Ectodermal cell (in vitro differentiated cells): Measurements from ENCODE around the gene CDKN1A. TPM values are rescaled to one million over a fixed set of nuclear protein-coding genes. Genes with fewer than 3 reads are reported as not detected.

Experiments
- H3K27ac ChIP-seq: 2 replicates; pipeline ENCODE4 v1.7.0; 2013; ENCODE audit warnings: mild to moderate bottlenecking, low read depth, low read length; ENCODE audit not compliant: insufficient read depth, poor library complexity, severe bottlenecking
- H3K27me3 ChIP-seq: 2 replicates; pipeline ENCODE4 v1.7.0; 2013; ENCODE audit warnings: mild to moderate bottlenecking, low read length; ENCODE audit not compliant: insufficient read depth, control insufficient read depth, poor library complexity, severe bottlenecking
- H3K36me3 ChIP-seq: one replicate; pipeline ENCODE4 v1.7.0; 2013; ENCODE audit warnings: low read length; ENCODE audit not compliant: control insufficient read depth, insufficient read depth
- H3K4me1 ChIP-seq: one replicate; pipeline ENCODE4 v1.7.0; 2013; ENCODE audit warnings: low read length; ENCODE audit not compliant: control insufficient read depth, insufficient read depth
- H3K4me3 ChIP-seq: 2 replicates; pipeline ENCODE4 v1.7.0; 2013; ENCODE audit warnings: low read depth, low read length, control low read depth; ENCODE audit not compliant: insufficient read depth
- H3K9me3 ChIP-seq: 2 replicates; pipeline ENCODE4 v1.7.0; 2013; ENCODE audit warnings: mild to moderate bottlenecking, low read length, moderate library complexity; ENCODE audit not compliant: control insufficient read depth
- WGBS, 2 experiments: methylation state at CpG; one replicate each; pipeline ENCODE4 v1.1.7; 2013; ENCODE audit warnings: missing lambda C conversion rate in 2 of 2; 5-methylcytosine and 5-hydroxymethylcytosine counted together
- polyA plus RNA-seq, 4 experiments: library from polyadenylated mRNA; stranded (reverse); fragments of 50-300 nt; gene quantifications; one replicate each; pipeline ENCODE4 v1.2.3, GENCODE V29; 2013

CDKN1A gene
- 16.1 TPM for polyA plus RNA-seq (2013, experiment 1 of 4)
- 13.4 TPM for polyA plus RNA-seq (2013, experiment 2 of 4)
- 10.7 TPM for polyA plus RNA-seq (2013, experiment 3 of 4)
- polyA plus RNA-seq (2013, experiment 4 of 4): 11.5 TPM

DNA sequence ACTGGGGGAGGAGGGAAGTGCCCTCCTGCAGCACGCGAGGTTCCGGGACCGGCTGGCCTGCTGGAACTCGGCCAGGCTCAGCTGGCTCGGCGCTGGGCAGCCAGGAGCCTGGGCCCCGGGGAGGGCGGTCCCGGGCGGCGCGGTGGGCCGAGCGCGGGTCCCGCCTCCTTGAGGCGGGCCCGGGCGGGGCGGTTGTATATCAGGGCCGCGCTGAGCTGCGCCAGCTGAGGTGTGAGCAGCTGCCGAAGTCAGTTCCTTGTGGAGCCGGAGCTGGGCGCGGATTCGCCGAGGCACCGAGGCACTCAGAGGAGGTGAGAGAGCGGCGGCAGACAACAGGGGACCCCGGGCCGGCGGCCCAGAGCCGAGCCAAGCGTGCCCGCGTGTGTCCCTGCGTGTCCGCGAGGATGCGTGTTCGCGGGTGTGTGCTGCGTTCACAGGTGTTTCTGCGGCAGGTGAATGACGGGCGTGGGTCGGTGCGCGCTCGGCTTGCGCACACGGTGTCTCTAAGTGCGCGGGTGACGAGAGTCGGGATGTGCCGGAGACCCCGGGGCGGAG lies at the start of gene CDKN1A:
Gene CDKN1A (plus strand): TSS at position 227 of the 555 bp plus-strand sequence. CDS start 5,388 bp downstream, outside the sequence.
- WGBS, 2 experiments: 1% methylated on average over 63 of the region's 63 CpGs
- H3K27me3 ChIP-seq: peaks cover 41% of the 10 kb centered on the region
- no peak within 1 kb of the TSS for H3K27ac ChIP-seq
- no peaks in the 10 kb centered on the region for H3K9me3 ChIP-seq
- H3K36me3 ChIP-seq: no peaks in the 10 kb centered on the region
- peaks cover 22% of the 10 kb centered on the region for H3K4me1 ChIP-seq
- peak within 1 kb of the TSS; percentile 39 for H3K4me3 ChIP-seq

- Histone ChIP-seq H3K4me1 (no peaks in the 10 kb centered on the region), H3K4me3 (no peak overlapping the region), H3K27ac (no peak overlapping the region), H3K9me3 (no peaks in the 10 kb centered on the region), H3K36me3 (no peaks in the 10 kb centered on the region), H3K27me3 (no peaks in the 10 kb centered on the region)
- 89 to 93% methylated on average over 11 of the region's 11 CpGs for WGBS, 2 experiments
Measured at GRCh38 chr6:36629784-36630183, 48.7 kb upstream of the CDKN1A start.

GRCh38 chr6:36631326-36632011 lies 47.0 kb upstream of the CDKN1A start:
- no peaks in the 10 kb centered on the region for H3K36me3 ChIP-seq
- H3K27ac ChIP-seq: no peak overlapping the region
- no peaks in the 10 kb centered on the region for H3K9me3 ChIP-seq
- 78 to 85% methylated on average over 14 of the region's 14 CpGs for WGBS, 2 experiments
- H3K27me3 ChIP-seq: no peaks in the 10 kb centered on the region
- H3K4me1 ChIP-seq: peaks cover under 1% of the 10 kb centered on the region
- no peak overlapping the region for H3K4me3 ChIP-seq

DNA sequence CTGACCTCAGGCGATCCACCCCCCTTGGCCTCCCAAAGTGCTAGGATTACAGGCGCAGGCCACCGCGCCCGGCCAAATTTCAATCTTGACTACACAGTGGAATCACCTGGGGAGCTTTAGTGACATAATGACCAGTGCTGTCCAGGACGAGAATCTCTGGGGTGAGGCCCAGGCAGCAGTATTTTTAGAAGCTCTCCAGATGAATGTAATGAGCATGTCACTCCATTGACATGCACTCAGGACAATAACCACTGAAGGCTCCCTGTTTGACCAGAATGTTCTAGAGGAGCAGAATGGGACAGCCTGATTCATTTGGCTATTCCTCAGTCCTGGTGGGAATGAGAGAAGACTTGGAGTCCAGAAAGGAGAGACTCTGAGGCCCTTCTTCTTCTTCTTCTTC lies 45.1 kb upstream of the CDKN1A start:
- H3K27me3 ChIP-seq: no peaks in the 10 kb centered on the region
- H3K9me3 ChIP-seq: no peaks in the 10 kb centered on the region
- H3K36me3 ChIP-seq: no peaks in the 10 kb centered on the region
- peaks cover 12% of the 10 kb centered on the region for H3K4me1 ChIP-seq
- H3K27ac ChIP-seq: no peak overlapping the region
- WGBS, 2 experiments: 92 to 97% methylated on average over 6 of the region's 6 CpGs
- H3K4me3 ChIP-seq: no peak overlapping the region

- Histone ChIP-seq H3K27ac (no peak overlapping the region), H3K36me3 (no peaks in the 10 kb centered on the region), H3K9me3 (no peaks in the 10 kb centered on the region), H3K4me3 (no peak overlapping the region), H3K4me1 (peaks cover 12% of the 10 kb centered on the region), H3K27me3 (no peaks in the 10 kb centered on the region)
- 84 to 85% methylated on average over 9 of the region's 9 CpGs for WGBS, 2 experiments
Measured at GRCh38 chr6:36633915-36634314, 44.6 kb upstream of the CDKN1A start.

DNA sequence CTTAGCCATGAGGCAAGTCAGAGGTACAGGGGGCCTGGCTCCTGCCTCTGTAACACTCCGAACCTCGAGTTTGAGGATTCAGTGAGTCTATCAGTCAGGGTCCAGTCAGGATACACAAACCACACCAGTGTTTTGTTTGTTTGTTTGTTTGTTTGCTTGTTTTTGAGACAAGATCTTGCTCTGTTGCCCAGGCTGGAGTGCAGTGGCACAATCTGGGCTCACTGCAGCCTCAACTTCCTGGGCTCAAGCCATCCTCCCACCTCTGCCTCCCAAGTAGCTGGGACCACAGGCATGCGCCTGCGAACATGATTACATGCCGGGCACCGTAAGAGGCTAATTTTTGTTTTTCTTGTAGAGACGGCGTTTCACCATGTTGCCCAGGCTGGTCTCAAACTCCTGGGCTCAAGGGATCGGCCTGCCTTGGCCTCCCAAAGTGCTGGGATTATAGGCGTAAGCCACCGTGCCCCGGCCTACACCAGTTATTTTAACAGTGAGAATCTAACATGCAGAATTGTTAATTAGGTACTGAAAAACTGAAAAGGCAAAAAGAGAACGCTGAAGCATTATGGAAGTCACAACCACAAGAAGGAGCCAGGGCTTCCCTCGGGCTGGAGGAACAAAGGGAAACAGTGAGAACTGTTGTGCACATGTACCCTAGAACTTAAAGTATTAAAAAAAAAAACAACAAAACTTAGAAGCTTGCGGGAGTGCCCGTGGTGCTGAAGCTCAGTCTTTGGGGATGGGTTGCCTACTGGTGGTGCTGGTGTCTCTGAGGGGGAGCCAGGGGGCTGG lies 44.0 kb upstream of the CDKN1A start:
- no peaks in the 10 kb centered on the region for H3K36me3 ChIP-seq
- H3K4me1 ChIP-seq: peaks cover 12% of the 10 kb centered on the region
- WGBS, 2 experiments: 89 to 93% methylated on average over 16 of the region's 16 CpGs
- no peaks in the 10 kb centered on the region for H3K27me3 ChIP-seq
- H3K27ac ChIP-seq: no peak overlapping the region
- no peak overlapping the region for H3K4me3 ChIP-seq
- H3K9me3 ChIP-seq: no peaks in the 10 kb centered on the region

DNA sequence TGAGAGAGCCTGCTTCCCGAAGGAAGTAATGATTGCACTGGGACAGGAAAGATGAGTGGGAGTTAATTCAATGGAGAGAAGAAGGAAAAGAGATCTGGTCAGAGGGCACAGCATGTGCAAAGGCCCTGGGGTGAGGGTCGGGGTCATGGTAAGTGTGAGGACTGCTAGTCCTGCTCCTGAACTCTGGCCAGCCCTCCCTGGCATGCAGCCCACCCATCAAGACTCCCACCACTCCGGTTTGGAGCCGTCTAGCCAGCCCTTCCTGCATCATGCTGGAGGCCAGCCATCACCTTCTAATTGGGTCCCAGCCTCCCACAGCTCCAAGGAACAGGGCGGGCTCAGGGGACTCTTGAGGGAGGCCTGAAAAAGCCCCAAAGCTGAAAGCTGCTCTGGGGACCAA lies 42.2 kb upstream of the CDKN1A start:
- Histone ChIP-seq H3K4me3 (no peak overlapping the region), H3K4me1 (peaks cover 12% of the 10 kb centered on the region), H3K27ac (no peak overlapping the region), H3K36me3 (no peaks in the 10 kb centered on the region), H3K27me3 (no peaks in the 10 kb centered on the region), H3K9me3 (no peaks in the 10 kb centered on the region)
- 82 to 84% methylated on average over 5 of the region's 5 CpGs for WGBS, 2 experiments

DNA sequence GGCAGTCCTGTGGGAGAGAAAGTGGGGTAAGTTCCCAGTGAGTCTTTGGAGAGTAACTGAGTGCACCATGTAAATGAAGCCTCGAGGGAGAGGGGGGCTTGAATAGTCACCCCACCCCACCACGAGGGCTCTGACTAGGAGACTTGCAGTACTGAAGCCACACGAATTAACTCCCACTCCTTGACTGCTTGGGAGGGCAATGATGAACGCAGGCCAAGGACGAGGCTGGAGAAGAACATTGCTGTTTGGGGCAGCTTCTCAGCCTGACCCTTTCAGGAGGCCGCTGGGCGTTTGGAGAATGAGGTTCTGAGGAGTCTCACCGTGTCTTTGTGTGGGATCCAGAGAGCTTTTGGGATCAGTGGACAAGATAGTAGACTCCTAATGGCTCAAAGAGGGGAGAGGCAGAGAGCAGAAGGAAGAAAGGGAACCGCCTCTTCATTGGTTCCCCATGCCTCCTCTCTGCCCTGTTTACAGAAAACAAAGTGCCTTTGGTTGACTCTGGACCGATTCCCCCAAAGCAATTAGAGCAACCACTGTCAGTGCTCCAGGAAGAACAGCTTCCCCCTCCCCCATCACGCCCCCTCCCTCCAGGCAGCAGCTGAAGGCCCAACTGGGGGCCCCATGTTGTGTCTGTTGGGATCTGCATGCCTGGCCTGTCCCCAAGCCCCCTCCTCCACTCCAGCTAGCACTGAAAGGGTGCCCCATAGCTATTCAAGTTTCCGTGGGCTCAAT lies 41.7 kb upstream of the CDKN1A start:
- Histone ChIP-seq H3K27ac (no peak overlapping the region), H3K9me3 (no peaks in the 10 kb centered on the region), H3K27me3 (no peaks in the 10 kb centered on the region), H3K4me1 (peaks cover 12% of the 10 kb centered on the region), H3K36me3 (no peaks in the 10 kb centered on the region), H3K4me3 (no peak overlapping the region)
- 85 to 87% methylated on average over 12 of the region's 12 CpGs for WGBS, 2 experiments

DNA sequence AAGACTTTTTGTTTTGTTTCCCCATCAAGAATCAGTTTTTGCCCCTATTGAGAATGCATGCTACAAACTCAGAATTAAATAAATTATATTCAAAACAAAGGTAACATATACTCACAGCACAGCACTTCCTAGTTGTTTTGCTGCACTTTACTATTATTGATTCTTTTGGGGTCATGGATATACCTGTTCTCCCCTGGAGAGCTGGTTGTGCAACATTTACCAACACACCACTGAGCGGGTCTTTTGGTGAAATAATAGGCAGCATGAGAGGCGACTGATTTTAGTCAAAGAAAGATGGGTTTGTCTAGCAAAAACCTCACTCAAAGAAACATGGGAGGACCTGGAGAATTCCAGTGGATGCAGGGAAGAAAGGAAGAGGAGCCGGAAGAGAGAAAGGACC lies 39.9 kb upstream of the CDKN1A start:
- 95 to 97% methylated on average over 3 of the region's 3 CpGs for WGBS, 2 experiments
- Histone ChIP-seq H3K4me1 (peaks cover 12% of the 10 kb centered on the region), H3K9me3 (no peaks in the 10 kb centered on the region), H3K27me3 (no peaks in the 10 kb centered on the region), H3K36me3 (no peaks in the 10 kb centered on the region), H3K27ac (no peak overlapping the region), H3K4me3 (no peak overlapping the region)
